SK-N-SH (cell line): ENCODE measurements around the gene VWA5B1. TPM values are rescaled to one million over a fixed set of nuclear protein-coding genes. Genes with fewer than 3 reads are reported as not detected.

Experiments
- CTCF ChIA-PET: fragments of 300-600, 350-600 bp; formaldehyde crosslinking; extraction: SDS; loops from one replicate; lab custom pipeline; 2021; lab: Yijun Ruan, JAX
- POLR2A ChIA-PET: fragments of 350-600 bp; sonication (Branson Sonifier 250); formaldehyde crosslinking; extraction: SDS; loops from one replicate; lab custom pipeline; 2020; ENCODE audit warnings: antibody characterized with exemption, inconsistent platforms; lab: Yijun Ruan, JAX
- DNase-seq: peaks from one replicate; pipeline ENCODE4 v3.0.0; 2012
- H2AFZ ChIP-seq: fragments of 200-600 bp; sonication (generic); 2 replicates; pipeline ENCODE4 v1.8.1; 2016; ENCODE audit warnings: antibody characterized with exemption, mild to moderate bottlenecking, low read depth
- H3F3A ChIP-seq: fragments of 200-600 bp; sonication (generic); replicated peaks from 2 replicates; pipeline ENCODE3; 2016; ENCODE audit warnings: antibody characterized with exemption, mild to moderate bottlenecking; ENCODE audit not compliant: insufficient read depth
- H3K27ac ChIP-seq, 2 experiments: fragments of 200-500 bp in 1 of 2; fragments of 200-600 bp in 1 of 2; sonication (Bioruptor generic) in 1 of 2; sonication (generic), shearing (Covaris generic) in 1 of 2; 2 replicates each; pipeline versions ENCODE4 v1.5.1 to v1.6.1; 2014 to 2016; ENCODE audit warnings: low read depth in 2 of 2, inconsistent platforms in 1 of 2, low read length in 1 of 2, mild to moderate bottlenecking in 1 of 2, mixed read lengths in 1 of 2
- H3K27me3 ChIP-seq: fragments of 200-600 bp; sonication (generic), shearing (Covaris generic); 2 replicates; pipeline ENCODE4 v1.6.1; 2016; ENCODE audit warnings: mixed run types; ENCODE audit not compliant: insufficient read depth
- H3K36me3 ChIP-seq, 2 experiments: fragments of 200-500 bp in 1 of 2; fragments of 200-600 bp in 1 of 2; sonication (Bioruptor generic) in 1 of 2; sonication (generic) in 1 of 2; replicated peaks in 1 of 2; 2 replicates each; pipeline versions ENCODE3 to v1.5.1; 2014 to 2016; ENCODE audit warnings: low read length in 1 of 2, mild to moderate bottlenecking in 1 of 2; ENCODE audit not compliant: insufficient read depth in 2 of 2, control insufficient read depth in 1 of 2
- H3K4me1 ChIP-seq, 2 experiments: fragments of 200-500 bp in 1 of 2; fragments of 200-600 bp in 1 of 2; sonication (Bioruptor generic) in 1 of 2; sonication (generic), shearing (Covaris generic) in 1 of 2; 2 replicates each; pipeline versions ENCODE4 v1.5.1 to v1.6.1; 2014 to 2016; ENCODE audit warnings: low read depth in 1 of 2, low read length in 1 of 2, mixed run types in 1 of 2; ENCODE audit not compliant: insufficient read depth in 2 of 2, control insufficient read depth in 1 of 2
- H3K4me2 ChIP-seq: fragments of 200-600 bp; sonication (generic), shearing (Covaris generic); 2 replicates; pipeline ENCODE4 v1.6.1; 2017; ENCODE audit warnings: mixed run types
- H3K4me3 ChIP-seq, 2 experiments: fragments of 200-500 bp in 1 of 2; fragments of 200-600 bp in 1 of 2; sonication (Bioruptor generic) in 1 of 2; sonication (generic), shearing (Covaris generic) in 1 of 2; 2 replicates each; pipeline versions ENCODE4 v1.5.1 to v1.8.1; 2014 to 2016; ENCODE audit warnings: low read depth in 2 of 2, inconsistent platforms in 1 of 2, low read length in 1 of 2, mild to moderate bottlenecking in 1 of 2, mixed read lengths in 1 of 2, moderate library complexity in 1 of 2
- H3K79me2 ChIP-seq: fragments of 200-600 bp; sonication (generic); 2 replicates; pipeline ENCODE4 v1.8.1; 2017; ENCODE audit warnings: mild to moderate bottlenecking; ENCODE audit not compliant: insufficient read depth
- H3K9ac ChIP-seq: fragments of 200-600 bp; sonication (generic); 2 replicates; pipeline ENCODE4 v1.6.1; 2017; ENCODE audit warnings: mixed run types
- H3K9me2 ChIP-seq: fragments of 200-600 bp; sonication (generic); 2 replicates; pipeline ENCODE4 v1.6.1; 2017; ENCODE audit warnings: mixed run types
- H3K9me3 ChIP-seq: fragments of 200-600 bp; sonication (generic); 2 replicates; pipeline ENCODE4 v1.6.1; 2017; ENCODE audit warnings: mixed run types, mild to moderate bottlenecking, moderate library complexity
- H4K20me1 ChIP-seq: fragments of 200-600 bp; sonication (generic); 2 replicates; pipeline ENCODE4 v1.6.1; 2017; ENCODE audit warnings: mild to moderate bottlenecking, mixed run types; ENCODE audit not compliant: insufficient read depth
- ELF1 ChIP-seq: IDR thresholded peaks from 2 replicates; pipeline ENCODE4 v1.4.0; 2012
- EP300 ChIP-seq, 2 experiments: IDR thresholded peaks; 2 replicates each; pipeline versions ENCODE4 v1.4.0 to v1.6.1; 2012; ENCODE audit warnings: borderline replicate concordance in 1 of 2, low read depth in 1 of 2, low read length in 1 of 2
- FOSL2 ChIP-seq: IDR thresholded peaks from 2 replicates; pipeline ENCODE4 v1.4.0; 2012; ENCODE audit warnings: low read depth, mild to moderate bottlenecking, moderate library complexity, borderline replicate concordance
- FOXM1 ChIP-seq: IDR thresholded peaks from 2 replicates; pipeline ENCODE4 v1.4.0; 2012; ENCODE audit warnings: low read depth, mild to moderate bottlenecking
- JUND ChIP-seq: IDR thresholded peaks from 2 replicates; pipeline ENCODE4 v1.4.0; 2012
- RXRA ChIP-seq: IDR thresholded peaks from 2 replicates; pipeline ENCODE4 v1.4.0; 2012; ENCODE audit warnings: low read depth, mild to moderate bottlenecking, borderline replicate concordance
- SMC3 ChIP-seq: IDR thresholded peaks from 2 replicates; pipeline ENCODE4 v1.6.1; 2012; ENCODE audit warnings: low read depth, low read length, improper control_type of control experiment
- TCF12 ChIP-seq: IDR thresholded peaks from 2 replicates; pipeline ENCODE4 v1.4.0; 2012
- WGBS: methylation state at CpG from one replicate; pipeline ENCODE4 v1.1.6; 2017; ENCODE audit warnings: low lambda C conversion rate; 5-methylcytosine and 5-hydroxymethylcytosine counted together
- polyA plus RNA-seq, 3 experiments: library from polyadenylated mRNA; depleted of rRNA; stranded (reverse); fragments of >200 nt; gene quantifications; 2 replicates each; pipeline ENCODE4 v1.2.3, GENCODE V29; 2012
- TF ChIP-seq, protein P1 (sequence below): fragments of 150-350 bp; IDR thresholded peaks from 2 replicates; pipeline ENCODE4 v1.6.1; 2017; ENCODE audit warnings: antibody characterized with exemption, low read length, low read depth, borderline replicate concordance
- TF ChIP-seq, protein P2 (sequence below): IDR thresholded peaks from 2 replicates; pipeline ENCODE4 v1.6.1; 2012; ENCODE audit warnings: mild to moderate bottlenecking, low read depth, low read length, moderate library complexity

VWA5B1 gene
- polyA plus RNA-seq, 1 of the 3 experiments (the other 2 are of a cell fraction), result not detected

DNA sequence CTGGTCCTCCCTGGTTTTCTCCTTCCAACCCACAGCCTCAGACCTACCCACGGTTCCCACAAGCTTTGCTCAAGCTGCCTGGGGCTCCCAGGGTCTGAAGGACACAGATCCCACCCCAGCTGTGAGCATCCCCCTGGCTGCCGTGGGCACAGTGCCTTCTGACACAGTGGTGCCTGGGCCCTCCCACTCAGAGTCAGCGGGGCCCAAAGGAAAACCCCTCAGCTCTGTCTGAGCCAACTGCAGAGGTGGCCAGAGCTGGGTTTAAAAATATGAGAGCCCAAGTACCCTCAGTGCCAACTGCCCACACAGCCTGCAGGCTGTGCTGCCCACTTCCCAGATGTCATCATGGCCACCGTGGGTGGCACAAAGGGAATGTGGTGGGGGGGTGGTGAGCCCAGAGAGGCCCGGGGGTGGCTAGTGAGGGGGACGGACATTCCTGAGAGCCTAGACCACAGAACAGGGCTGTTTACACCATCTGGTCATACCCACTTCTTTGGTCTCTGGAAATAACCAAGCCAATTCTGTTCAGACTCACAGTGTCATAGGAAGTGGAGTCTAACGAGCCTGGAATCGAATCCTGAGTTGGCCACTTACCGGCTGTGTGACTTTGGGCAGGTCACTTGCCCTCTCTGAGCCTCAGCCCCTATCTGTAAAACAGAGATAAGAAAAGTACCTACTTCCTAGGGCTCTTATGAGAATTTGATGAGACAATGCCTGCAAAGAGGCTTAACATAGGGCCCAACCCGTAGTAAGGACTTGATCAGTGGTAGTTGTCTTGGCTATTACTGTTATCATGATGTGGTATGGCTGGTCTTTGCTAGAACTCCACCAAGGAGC lies 109.9 kb downstream of the VWA5B1 start:
- Histone ChIP-seq H3K4me1 (no peaks in the 10 kb centered on the region; a peak in 1 of 4 replicates), H3K79me2 (no peaks in the 10 kb centered on the region), H3F3A (no peaks in the 10 kb centered on the region), H3K27me3 (no peaks in the 10 kb centered on the region), H3K4me3 (no peak overlapping the region), H3K9ac (no peak overlapping the region), H3K4me2 (no peak overlapping the region), H2AFZ (no peak overlapping the region), H3K27ac (no peak overlapping the region), H4K20me1 (no peaks in the 10 kb centered on the region), H3K9me3 (no peaks in the 10 kb centered on the region), H3K9me2 (no peaks in the 10 kb centered on the region), H3K36me3 (no peaks in the 10 kb centered on the region)
- 25% methylated on average over 9 of the region's 10 CpGs for WGBS
- DNase-seq, result no peak
- ChIA-PET CTCF (interaction anchor here (1.0 to 3.9 kb wide), 5 partner anchors 10 to 188 kb away, joined by 3 to 17 read pairs (median 6); no protein-coding TSS in a partner anchor), POLR2A (no interaction called here)
- TF ChIP-seq, protein P1, sequence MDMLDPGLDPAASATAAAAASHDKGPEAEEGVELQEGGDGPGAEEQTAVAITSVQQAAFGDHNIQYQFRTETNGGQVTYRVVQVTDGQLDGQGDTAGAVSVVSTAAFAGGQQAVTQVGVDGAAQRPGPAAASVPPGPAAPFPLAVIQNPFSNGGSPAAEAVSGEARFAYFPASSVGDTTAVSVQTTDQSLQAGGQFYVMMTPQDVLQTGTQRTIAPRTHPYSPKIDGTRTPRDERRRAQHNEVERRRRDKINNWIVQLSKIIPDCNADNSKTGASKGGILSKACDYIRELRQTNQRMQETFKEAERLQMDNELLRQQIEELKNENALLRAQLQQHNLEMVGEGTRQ, result no peak
- TF ChIP-seq, protein P2, sequence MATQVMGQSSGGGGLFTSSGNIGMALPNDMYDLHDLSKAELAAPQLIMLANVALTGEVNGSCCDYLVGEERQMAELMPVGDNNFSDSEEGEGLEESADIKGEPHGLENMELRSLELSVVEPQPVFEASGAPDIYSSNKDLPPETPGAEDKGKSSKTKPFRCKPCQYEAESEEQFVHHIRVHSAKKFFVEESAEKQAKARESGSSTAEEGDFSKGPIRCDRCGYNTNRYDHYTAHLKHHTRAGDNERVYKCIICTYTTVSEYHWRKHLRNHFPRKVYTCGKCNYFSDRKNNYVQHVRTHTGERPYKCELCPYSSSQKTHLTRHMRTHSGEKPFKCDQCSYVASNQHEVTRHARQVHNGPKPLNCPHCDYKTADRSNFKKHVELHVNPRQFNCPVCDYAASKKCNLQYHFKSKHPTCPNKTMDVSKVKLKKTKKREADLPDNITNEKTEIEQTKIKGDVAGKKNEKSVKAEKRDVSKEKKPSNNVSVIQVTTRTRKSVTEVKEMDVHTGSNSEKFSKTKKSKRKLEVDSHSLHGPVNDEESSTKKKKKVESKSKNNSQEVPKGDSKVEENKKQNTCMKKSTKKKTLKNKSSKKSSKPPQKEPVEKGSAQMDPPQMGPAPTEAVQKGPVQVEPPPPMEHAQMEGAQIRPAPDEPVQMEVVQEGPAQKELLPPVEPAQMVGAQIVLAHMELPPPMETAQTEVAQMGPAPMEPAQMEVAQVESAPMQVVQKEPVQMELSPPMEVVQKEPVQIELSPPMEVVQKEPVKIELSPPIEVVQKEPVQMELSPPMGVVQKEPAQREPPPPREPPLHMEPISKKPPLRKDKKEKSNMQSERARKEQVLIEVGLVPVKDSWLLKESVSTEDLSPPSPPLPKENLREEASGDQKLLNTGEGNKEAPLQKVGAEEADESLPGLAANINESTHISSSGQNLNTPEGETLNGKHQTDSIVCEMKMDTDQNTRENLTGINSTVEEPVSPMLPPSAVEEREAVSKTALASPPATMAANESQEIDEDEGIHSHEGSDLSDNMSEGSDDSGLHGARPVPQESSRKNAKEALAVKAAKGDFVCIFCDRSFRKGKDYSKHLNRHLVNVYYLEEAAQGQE, result no peak

DNA sequence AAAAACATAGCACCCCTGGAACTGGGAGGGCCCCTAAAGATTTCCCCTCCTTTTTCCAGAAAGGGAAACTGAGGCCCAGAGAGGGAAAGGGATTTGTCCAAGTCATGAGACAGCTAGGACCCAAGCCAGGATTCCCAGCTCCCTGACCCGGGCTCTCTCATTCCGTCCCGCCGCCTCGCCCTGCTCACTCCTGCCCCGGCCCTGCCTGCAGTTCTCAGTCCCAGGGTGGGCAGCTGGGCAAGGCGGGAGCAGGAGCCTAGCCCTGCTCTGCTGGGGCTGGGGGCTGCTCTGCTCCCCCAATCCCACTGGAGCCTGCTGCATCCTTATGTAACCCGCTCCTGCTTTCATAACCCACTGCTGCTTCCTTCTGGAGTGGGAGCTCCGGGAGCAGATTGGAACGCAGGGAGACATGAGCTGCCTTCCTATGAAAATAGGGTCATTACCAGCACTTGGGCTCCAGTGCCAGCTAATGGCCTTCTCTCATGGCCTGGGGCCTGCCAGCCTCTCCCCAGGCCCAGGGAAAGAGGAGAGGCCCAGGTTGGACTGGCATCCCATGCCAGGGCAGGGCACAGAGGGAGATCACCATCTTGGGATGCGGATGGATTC lies 110.8 kb downstream of the VWA5B1 start:
- no peaks in the 10 kb centered on the region for H3K27me3 ChIP-seq
- no peak overlapping the region for H3K4me2 ChIP-seq
- H3K9me3 ChIP-seq, result no peaks in the 10 kb centered on the region
- H3K9ac ChIP-seq, result no peak overlapping the region
- ChIA-PET POLR2A (no interaction called here), CTCF (interaction anchor here (0.8 to 3.9 kb wide), 4 partner anchors 9 to 189 kb away, joined by 4 to 17 read pairs (median 7); no protein-coding TSS in a partner anchor)
- TF ChIP-seq FOXM1, result no peak
- TF ChIP-seq ELF1, result no peak
- no peak for TF ChIP-seq JUND
- no peak for TF ChIP-seq EP300 (IDR thresholded peaks at IDR 0.05; ENCODE audit: borderline replicate concordance in 1 of 2, low read depth in 1 of 2, low read length in 1 of 2)
- no peak for TF ChIP-seq SMC3
- no peak for TF ChIP-seq RXRA
- TF ChIP-seq, protein P2, result no peak
- TF ChIP-seq FOSL2, result no peak
- TF ChIP-seq TCF12, result no peak
- no peaks in the 10 kb centered on the region for H3K36me3 ChIP-seq
- no peaks in the 10 kb centered on the region for H3F3A ChIP-seq
- no peaks in the 10 kb centered on the region for H3K79me2 ChIP-seq
- no peak overlapping the region for H3K27ac ChIP-seq
- no peaks in the 10 kb centered on the region for H3K9me2 ChIP-seq
- H2AFZ ChIP-seq, result no peak overlapping the region
- WGBS, result 80% methylated on average over 3 of the region's 11 CpGs
- no peak overlapping the region for H3K4me3 ChIP-seq
- H4K20me1 ChIP-seq, result no peaks in the 10 kb centered on the region
- peaks cover 0 to 6% of the 10 kb centered on the region in 2 experiments; a peak in 1 of 4 replicates for H3K4me1 ChIP-seq
- no peak for DNase-seq
